Fibroblast of skin of back (primary cell): ENCODE measurements around the gene AEBP1.
A peak's percentile ranks its signal among the peaks of the same experiment; 100 is the strongest.

Source experiments
- DNase-seq: peaks from one replicate; pipeline ENCODE4 v3.0.0-alpha.2; 2013

The AEBP1 gene

GRCh38 chr7:44158096-44158872 lies 54.1 kb downstream of the AEBP1 start:
- DNase-seq: no peak

GRCh38 chr7:44158873-44159631 lies 54.9 kb downstream of the AEBP1 start:
- DNase-seq: no peak

- no peak for DNase-seq
Observed at GRCh38 chr7:44159824-44160630, 55.9 kb downstream of the AEBP1 start.

GRCh38 chr7:44161371-44161770 lies 57.2 kb downstream of the AEBP1 start:
- DNase-seq: no peak

GRCh38 chr7:44162179-44162578 lies 58.0 kb downstream of the AEBP1 start:
- DNase-seq: no peak

GRCh38 chr7:44162785-44163395 lies 58.7 kb downstream of the AEBP1 start:
- DNase-seq: no peak

GRCh38 chr7:44163591-44163990 lies 59.4 kb downstream of the AEBP1 start:
- peak; percentile 93 for DNase-seq
